Colon (tissue), 2 donors: ENCODE measurements around the gene SHE.
"Not testable (repeated sequence)": the region's sequence is repeated elsewhere in the genome, so short reads cannot be mapped to it uniquely, and the experiment has no call there.

Experiments used
- FAIRE-seq: peaks from 2 replicates; lab custom pipeline; 2012; peaks lifted over from hg19 to GRCh38; lab: Jason Lieb, UNC
- donor health status: control.
- donor health status: control.

Gene SHE

DNA sequence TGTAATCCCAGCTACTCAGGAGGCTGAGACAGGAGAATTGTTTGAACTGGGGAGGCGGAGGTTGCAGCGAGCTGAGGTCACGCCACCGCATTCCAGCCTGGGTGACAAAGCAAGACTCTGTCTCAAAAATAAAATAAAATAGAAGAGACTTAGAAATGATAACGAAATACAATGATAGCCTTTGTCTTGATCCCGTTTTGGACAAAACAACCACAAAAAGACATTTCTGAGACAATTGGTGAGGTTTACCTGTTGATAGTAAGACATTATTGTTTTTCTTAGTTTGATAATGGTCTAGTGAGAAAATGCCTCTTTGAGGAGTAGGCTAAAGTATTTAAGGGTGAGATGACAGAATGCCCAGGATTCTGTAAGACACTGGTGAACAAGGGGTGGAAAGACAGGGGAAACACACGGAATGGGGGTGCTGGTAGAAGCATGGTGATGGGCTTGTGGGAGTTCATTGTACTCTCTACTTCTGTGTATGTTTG lies 11.9 kb upstream of the SHE start:
- no peak for FAIRE-seq

DNA sequence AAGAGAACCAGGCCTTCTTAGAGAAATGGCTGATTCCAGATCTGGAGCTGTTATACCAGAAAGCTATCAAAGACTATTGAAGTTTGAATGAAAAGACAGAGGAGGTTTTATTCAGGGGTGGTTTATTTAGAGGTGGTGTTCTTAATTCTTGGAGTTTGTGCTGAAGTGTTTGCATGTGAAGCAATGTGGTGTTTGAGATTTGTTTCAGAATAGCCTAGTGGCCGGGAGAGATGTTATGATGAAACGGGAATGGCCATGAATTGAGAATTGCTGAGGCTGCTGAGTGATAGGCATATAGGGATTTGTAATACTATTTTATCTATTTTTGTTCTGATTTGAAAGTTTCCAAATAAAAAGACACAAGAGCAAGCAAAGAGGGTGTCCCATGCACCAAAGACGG lies 10.5 kb upstream of the SHE start:
- FAIRE-seq, result no peak

DNA sequence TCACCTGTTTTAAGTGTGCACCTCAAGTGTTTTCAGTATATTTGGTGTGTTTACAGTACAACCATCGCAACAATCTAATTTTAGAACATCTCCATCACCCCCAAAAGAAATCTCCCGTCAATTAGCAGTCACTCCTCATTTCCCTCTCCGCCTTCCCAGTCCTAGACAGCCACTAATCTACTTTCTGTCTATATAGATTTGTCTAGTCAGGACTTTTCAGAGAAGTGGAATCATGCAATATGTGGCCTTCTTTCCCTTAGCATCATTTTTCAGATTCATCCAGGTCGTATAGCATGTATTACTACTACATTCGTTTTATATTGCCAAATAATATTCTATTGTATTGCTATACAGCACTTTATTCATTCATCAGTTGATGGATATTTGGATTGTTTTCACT lies 1.7 kb upstream of the SHE start:
- no peak for FAIRE-seq

DNA sequence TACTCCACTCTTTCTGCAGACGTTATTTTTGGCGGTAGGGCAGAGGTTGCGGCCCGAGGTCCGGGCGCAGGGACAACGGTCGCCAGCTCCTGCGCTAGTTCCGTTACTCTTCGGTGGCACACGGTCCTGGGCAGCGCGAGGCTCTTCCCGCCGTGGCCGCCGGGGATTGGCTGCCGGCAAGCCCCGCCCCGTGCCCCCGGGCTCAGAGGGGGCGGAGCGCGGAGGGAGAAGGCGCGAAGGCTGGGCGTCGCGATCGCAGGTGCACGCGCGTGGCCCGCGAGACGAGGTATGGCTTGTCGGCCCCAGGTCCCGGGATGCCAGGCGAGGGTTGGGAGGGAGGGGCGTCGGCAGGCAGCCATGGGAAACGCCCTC lies 518 bp upstream of the SHE start:
- FAIRE-seq, result no peak

DNA sequence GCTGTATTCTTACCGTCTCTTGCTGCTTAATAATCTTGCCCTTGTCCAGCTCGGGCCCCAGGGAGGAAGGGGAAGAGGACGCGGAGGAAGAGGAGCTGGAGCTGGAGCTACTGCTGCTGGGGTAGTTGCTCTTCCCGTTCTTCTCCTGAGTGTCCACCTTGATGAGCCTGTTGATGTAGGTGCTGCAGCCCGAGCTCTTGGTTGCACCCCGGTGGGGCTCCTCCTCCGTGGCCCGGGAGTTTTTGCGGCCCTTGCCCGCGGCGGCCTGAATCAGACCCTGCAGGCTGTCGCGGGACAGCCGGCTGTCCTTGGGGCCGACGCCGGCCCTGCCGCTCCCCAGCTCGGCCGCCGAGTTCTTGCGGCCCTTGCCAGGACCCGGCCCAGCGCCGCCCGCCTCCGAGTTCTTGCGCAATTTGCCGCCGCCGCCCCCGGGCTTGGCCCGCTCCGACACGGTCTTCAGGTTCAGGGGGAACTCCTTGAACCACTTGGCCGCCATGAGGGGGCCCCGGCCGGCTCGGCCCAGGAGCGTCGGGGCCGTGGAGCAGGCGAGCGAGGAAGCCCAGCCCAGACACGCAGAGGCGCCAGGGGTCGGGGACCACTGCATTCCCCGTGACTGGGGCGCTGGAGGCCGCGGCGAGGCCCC lies 668 bp downstream of the SHE start:
- no peak for FAIRE-seq

DNA sequence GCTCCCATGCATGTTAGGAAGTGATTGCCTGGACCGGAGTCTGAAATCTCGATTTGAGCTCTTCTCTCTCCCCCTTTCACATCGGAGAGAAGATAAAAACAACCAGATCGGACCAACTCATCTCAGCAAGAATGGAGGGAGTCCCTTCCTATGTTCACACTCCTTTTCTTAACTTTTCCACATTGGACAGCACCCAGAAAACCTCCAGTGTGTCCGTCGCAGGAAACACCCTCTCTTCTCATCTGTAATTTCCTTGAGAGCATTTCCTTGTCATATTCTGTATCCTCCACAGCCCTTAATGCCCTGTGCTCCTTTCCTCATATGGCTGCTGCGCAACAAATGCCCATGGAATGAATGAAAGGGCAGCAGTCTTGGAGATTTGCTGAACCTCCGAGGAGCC lies 1.7 kb downstream of the SHE start:
- FAIRE-seq, result no peak

DNA sequence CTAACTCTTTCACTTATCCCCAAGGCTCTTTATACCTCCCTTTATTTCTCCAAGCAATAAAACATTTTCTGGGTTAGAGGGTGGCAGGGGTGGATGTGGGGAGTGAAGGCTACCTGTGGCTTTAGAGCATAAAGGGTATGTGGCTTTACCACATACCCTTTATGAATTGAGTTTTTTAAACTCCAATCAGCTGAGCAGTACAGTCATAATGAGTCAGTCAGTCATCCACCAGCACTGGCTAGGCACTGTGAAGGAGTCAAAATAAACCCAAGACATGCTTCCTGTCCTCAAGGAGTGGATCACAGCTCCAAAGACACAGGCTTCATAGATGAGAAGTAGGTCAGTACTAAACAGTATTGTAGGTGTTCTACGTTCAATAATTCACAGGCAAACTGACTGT lies 2.8 kb downstream of the SHE start:
- FAIRE-seq, result no peak

DNA sequence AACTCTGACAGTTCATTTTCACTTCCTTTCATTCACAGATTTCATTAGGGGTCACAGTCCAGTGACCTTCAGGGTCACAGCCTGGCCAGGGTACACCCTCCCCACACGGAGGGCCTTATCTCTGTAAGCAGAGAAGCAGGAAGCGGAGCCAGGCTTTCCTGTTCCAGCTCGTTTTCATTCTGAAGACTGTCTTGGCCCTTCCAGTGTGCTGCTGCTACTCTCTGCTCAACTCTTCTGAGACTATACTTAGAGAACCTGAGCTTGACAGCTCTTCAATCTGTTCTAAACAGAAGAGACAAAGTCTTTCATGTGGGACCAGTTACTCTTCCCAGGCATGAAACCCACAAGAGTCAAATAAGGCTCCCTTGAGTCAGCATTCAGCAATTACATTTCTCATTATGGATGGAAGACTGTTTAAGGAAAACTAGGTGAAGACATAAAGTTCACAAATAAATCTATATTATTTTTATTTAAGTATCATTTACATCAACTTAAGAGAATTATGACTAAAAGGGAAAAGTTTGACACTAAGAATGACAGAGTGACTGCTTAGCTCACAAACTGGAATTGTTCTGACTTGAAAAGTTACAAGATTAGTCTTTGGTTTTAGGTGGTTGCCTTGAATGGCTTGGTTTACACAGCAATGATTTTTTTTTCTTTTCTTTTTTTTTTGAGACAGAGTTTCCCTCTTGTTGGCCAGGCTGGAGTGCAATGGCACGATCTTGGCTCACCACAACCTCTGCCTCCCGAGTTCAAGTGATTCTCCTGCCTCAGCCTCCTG lies 5.0 kb downstream of the SHE start:
- no peak for FAIRE-seq

DNA sequence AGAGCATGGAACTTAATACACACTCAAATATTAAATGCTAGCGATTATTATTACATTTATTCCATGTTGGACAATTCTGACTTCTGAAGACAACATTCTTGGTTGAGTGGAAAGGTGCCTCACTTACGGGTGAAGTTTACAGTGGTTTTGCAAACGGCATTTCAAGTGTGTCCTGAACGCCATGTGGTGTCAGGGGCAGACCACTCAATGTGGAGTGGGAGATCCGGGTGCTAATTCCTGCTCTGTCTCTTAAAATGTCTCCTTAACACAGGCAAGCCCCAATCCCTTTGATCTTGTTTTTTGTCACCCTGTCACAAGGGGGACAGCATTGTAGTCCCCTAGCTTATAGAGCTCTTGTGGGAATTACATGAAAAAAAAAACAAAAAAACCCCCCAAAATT lies 5.8 kb downstream of the SHE start:
- FAIRE-seq, result no peak

DNA sequence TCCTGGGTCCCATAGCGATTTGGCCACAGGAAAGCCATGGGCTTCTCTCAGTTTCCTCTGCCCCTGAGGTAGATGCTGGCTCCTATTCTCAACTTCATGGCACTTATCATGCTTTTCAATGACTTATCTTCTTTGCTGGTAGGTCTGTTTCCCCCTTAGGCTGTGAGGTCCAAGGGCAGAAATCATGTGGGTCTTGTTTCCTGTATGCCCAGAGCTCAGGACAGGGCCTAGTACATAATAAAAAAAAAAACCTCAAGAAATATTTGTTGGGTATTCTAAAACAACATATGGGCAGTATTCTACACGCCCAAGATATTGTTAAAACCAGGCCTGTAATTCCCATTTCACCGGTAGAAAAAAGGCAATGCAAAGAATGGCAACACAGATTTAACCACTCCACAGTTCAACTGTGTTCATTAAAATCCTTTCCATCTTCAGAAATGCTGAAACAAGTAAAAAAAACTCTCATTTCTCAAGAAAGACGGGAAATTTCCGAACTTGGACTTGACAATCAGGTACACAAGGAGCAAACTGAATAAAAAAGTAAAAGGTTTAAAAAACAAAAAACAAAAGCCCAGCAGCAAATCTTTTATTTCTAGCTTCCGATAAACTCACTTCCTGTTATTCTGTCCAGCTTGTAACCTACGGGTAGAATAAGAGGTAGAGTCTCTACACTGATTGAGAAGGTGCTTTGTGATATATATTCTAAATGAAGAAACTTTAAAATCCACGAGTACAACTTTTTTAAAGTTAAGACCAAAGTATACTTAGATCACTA lies 6.5 kb downstream of the SHE start:
- no peak for FAIRE-seq

DNA sequence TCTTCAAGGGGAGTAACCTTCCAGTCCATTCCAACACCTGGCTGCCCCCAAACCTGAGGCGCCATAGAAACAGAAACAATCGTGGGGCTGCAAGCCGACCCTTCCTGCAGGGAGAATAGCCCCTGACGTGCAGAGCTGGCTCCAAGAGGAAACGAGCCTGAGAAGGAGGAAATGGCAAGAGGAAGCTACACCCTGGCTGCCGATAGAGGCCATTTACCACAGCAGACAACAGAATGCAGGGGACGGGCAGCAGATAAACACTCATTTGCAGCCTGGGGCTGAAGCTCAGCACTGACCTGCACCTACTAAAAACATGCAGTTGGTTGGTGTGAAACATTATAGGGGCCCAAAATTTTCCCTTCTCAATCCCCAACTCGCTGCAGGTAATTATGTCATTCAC lies 8.9 kb downstream of the SHE start:
- FAIRE-seq, result no peak

DNA sequence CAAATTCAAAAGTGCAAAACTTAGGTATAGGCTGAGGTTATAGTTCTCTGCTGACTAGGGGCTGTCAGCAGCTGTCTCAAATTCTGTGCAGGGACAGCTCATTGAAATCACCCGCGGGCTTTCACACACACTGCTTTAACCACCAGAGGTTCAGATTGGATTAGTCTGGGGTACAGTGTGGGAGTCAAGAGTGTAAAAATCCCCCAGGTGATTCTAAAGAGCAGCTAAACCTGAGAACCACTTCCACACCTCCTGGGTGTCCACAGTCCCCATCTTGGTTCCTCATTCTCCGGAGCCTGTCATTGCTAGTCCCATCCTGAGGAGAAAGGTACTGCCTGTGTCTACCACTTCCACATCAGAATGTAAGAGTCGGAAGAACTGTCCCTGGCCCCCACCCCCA lies 10.1 kb downstream of the SHE start:
- FAIRE-seq, result no peak

DNA sequence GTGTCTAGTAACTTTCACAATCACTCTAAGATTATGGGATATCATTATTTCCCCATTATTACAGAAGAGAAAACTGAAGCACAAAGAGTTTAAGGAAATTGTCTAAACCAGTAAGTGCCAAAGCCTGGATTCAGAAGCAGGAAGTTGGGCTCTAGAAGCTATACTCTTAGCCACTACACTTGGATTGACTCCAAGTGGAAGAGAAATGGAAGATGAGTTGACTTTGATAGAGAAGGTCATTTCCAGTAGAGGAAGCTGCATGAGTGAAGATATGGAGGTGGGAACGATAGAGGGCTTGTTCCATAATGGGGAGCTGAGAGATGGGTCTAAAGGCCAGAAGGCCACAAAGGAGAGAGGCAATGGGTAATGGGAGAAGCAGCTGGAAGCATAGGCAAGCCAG lies 11.9 kb downstream of the SHE start:
- no peak for FAIRE-seq

DNA sequence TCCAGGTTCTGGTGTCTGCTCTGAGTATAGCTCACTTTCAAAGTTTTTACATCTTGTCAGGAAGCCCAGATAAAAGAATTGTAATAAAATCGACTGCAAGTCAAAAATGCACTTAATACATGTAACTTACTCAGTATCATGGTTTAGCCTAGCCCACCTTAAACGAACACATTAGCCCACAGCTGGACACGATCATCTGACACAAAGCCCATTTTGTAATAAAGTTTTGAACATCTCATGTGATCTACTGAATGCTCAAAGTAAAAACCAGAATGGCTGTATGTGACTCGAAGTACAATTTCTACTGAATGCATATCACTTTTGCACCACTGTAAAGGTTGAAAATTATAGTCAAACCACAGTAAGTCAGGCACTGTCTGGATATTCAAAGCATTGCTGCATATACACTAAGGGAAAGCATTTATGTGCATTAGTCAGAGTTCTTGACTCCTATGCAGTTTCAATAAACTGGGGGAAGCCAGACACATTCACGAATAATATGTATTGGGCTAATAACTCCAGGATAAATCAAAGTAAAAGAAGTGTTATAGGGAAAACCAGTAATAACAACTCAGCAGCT lies 12.4 kb downstream of the SHE start:
- no peak for FAIRE-seq

DNA sequence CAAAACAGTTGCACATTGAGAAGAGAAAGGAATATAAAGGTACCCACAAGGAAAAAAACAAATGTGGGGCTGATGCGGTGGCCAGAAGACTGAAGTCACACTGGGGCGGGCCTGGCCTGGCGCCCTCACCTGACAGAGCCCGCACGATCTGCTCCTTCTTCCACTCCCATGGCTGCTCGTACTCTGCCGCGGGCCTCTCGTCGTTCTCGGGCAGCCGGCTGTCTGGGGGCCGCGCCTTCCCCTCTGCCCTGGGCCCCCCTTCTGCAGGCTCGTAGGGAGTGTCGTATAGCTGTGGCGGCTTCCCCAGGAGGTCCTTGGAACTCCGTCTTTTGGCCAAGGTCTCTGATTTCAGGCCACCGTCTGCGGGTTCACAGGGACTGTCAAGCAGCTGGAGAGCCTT lies 13.3 kb downstream of the SHE start:
- FAIRE-seq, result no peak

DNA sequence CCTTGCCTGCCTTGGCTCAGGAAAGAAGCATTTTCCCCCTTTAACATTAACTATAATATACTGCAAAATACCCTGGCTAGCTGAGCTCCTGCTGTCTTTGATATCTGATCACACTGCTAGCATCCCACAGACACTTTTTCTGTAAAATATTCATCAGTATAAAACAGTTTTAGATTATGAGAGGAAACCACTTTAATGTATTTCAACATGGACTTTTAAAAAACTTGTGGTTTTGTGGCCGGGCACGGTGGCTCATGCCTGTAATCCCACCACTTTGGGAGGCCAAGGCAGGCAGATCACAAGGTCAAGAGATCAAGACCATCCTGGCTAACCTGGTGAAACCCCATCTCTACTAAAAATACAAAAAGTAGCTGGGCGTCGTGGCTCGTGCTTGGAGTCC lies 15.5 kb downstream of the SHE start:
- FAIRE-seq, result not testable (repeated sequence)

DNA sequence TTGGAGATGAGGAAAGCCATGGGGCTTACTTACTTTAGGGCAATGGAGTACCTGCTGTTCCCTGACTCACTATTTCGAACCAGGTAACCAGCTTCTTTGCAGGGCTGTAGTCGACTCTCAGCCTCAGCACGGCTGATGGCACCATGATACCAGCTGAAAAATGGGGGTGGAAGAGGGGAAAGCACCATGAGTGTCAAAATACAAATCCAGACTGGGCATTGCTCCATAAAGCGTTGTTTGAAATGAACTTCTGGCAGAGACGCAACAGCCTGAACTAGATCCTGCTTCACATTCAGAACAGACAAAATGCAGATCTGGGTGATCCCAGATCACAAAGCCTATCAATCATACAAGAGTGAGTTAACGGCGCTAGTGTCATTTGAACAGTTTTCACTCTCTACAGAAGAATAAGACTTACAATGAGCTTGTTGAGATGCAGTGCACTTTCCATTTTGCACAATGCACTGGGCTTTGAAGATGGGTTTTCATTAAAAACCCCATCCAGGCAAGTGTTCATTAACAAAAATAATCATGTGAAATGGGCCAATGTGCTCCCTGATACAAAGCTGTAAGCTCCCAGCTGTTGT lies 16.2 kb downstream of the SHE start:
- no peak for FAIRE-seq

DNA sequence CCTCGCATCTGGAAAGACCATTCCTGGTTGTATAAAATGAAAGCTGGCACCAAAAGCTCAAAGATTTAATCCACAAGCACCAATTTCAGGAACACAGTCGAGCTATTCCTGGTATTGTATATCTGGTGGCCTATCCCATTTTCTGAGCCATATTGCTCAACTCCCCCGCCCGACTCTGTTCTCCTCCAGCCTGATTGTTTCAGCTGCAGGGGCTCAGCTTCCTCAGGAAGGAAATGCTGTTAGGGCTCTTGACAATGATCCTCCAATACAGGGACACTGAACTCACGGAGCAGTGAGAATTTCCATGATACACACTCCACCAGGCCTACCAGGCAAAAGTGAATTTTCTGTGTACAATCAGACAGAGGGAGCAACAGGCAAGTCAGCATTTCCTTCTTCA lies 17.1 kb downstream of the SHE start:
- no peak for FAIRE-seq

DNA sequence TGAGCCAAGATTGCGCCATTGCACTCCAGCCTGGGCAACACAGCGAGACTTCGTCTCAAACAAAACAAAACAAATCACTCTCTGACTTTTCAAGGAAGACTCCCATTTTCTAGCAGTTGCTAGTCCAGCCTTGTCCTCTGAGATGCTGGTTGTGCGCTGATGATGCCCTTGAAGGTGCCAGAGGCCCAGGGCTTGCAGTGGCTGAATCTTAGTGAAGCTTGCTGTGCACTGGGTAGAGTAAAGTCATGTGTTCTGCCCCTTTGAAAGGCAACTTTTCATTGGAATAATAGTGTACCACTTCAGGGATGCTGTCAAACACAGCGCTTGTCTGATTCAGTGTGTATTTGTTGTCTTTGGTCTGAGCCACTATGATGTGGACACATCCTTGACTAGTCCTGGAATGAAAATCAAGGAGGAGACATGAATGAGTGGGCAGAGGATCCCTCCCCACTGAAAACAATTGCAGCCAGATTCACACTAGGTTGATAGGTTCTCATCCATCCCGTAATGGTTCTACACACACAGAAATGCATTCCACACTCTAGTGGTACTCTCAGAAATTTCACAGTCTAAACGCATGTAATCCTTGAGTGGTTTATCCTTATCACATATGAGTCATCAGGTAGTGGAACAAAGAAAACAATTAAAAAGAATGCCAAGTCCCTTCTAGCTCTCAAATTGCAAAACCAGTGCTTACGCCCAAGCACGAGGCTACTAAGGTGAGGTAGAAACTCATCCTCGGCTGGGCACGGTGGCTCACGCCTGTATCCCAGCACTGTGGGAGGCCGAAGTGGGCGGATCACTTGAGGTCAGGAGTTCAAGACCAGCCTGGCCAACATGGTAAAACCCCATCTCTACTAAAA lies 18.0 kb downstream of the SHE start:
- no peak for FAIRE-seq

DNA sequence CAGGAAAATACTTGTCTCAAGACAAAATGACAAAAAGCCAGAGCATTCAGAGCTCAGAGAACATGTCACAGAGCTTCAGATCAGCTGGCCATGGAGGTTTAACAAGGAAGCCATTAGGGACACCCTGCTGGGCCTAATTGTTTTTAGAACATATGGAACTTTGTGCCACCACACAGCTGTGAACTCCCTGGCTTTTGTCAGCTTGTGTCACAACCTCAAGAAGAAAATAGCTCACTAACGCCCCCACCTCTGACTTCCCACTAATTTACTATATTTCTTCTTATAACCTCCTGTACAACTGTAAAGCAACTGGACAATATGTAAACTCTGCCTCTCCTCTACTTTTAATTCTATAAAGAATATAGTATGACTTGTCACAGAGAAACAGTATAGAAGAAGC lies 21.2 kb downstream of the SHE start:
- no peak for FAIRE-seq

DNA sequence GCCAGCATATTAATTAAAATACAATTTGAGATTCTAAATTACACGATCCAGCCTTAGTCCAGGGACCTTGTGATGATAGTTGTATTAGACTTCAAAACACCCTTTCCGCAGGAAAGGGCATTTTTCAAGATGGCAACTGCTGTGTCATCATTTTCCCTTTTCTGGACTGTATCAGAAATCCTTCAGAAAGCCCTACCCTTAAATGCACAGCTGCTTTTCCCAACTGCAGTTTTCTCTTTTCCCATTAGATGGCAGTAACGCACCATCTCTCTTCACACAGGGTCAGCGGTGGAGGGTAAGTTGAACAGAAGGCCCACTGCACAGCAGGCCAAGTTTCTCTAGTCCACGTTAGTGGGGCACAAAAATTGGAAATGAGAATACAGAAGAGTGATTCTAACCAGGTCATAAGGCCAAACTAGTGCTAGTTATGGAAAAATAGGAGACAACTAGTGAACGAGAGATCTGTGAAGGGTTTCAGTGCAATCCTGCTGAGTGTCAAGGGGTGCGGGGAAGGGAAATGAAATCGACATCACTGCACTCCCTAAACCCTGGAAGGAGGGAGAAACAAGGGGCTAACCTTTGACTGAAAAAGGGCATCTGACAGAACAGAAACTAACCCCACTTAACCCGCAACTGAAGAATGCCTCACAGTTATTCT lies 22.3 kb downstream of the SHE start:
- no peak for FAIRE-seq
